ENCODE data around the gene ADCK1. TPM values are rescaled to one million over a fixed set of nuclear protein-coding genes. Genes with fewer than 3 reads are reported as not detected.
"Not testable (repeated sequence)": the region's sequence is repeated elsewhere in the genome, so short reads cannot be mapped to it uniquely, and the experiment has no call there.

Gene ADCK1
- polyA plus RNA-seq, 4 donors, result 8.5 to 12.1 (median 9.9) TPM

DNA sequence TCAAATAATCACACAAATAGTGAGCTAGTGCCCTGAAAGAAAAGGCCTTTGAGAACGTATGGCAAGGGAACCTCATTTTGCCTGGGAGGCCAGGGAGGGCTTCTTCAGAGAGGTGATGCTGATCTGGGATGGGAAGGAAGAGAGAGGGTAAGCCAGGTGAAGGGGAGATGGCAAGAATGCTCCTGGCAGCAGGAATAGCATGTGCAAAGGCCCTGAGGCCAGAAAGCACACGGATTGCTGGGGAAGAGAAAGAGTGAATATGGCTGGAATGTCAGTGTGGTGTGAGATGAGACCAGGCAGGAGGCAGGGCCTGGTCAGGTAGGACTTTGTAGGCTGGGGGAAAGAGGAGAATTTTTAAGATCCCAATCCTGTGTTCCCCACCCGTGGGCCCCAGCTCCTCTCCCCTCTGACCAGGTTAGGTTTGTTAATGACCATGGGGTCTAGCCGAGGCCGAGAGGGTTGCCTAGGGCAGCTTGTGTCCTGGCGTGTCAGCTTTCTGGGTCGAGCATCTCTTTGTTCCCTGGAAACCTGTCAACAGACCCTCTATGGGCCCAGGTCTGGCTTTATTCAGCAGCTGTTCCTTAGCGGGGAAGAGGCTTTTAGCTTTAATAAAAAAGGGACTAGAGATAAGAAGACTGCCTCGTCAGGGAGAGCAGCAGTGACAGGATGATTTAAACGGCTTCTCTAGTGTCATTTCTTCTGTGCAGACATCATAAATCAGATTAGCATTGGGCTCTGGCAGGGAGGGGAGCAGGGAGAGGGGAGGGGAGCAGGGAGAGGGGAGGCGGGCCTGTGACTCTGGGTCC, 123.4 kb downstream of the ADCK1 start:
- DNase-seq (ENCODE audit: low read depth in 4 of 4, low spot score in 3 of 4), result peak in 3 of 4 donors; percentile 11 to 48 (median 41)

- DNase-seq (ENCODE audit: low read depth in 4 of 4, low spot score in 3 of 4), result no peak
Observed at GRCh38 chr14:77924141-77924948, 124.4 kb downstream of the ADCK1 start.

DNA sequence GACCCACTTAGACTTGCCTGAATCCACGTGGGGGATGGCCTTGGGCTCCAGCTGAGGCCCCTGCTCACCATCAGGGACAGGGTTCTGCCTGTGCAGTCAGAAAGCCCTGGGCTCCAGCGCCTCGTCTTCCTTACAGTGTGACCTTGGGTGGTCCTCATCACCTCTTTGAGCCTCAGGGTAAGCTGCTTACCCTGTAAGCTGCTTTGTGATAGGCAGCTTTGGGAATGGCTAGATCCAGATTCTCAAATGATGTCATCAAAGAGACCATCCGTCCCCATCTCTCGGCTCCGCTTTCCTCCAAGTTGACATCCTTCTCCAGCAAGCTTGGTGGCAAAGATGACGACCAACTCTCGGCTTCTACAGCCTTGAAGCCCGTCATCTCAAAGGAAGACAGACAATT, 127.0 kb downstream of the ADCK1 start:
- no peak for DNase-seq (ENCODE audit: low read depth in 4 of 4, low spot score in 3 of 4)

GRCh38 chr14:77931441-77931840, 131.5 kb downstream of the ADCK1 start:
- no peak for DNase-seq (ENCODE audit: low read depth in 4 of 4, low spot score in 3 of 4)

- DNase-seq (ENCODE audit: low read depth in 4 of 4, low spot score in 3 of 4), result no peak
Observed at GRCh38 chr14:77936138-77936639, 136.3 kb downstream of the ADCK1 start.

- no peak for DNase-seq (ENCODE audit: low read depth in 4 of 4, low spot score in 3 of 4)
Observed at GRCh38 chr14:77947372-77947771, 147.5 kb downstream of the ADCK1 start.

GRCh38 chr14:77950371-77951063, 150.6 kb downstream of the ADCK1 start:
- DNase-seq (ENCODE audit: low read depth in 4 of 4, low spot score in 3 of 4), result no peak

DNA sequence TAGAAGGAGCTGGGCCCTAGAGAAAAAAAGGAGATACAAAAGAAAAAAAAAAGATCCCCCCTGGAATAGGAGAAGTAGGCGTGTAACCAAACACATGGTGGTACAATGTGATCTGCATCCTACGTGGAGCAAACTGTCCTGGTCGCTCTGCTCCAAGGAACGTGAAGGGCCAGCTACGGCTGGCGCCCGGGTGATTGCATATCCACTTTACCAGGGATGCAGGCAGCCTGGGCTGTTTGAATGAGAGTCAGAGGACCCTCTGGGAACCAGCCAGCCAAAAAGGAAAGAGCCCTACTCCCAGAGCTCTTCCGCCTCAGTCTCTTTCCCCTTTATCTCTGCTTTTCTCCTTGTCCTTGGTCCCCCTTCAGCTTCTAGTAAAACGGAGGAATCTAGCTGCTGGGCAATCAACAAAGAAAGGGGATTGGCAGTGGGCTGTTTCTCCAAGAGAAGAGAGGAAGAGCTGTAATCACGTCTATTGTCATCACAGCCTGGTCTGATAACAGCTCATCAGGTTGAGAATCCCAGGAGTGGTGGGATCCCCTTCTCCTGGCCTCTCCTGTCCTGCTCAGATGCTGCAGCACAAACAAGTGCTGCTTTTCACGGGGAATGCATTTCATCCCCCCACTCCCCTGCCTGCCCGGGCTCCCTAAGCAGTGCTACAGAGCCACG, 156.0 kb downstream of the ADCK1 start:
- DNase-seq (ENCODE audit: low read depth in 4 of 4, low spot score in 3 of 4), result no peak

DNA sequence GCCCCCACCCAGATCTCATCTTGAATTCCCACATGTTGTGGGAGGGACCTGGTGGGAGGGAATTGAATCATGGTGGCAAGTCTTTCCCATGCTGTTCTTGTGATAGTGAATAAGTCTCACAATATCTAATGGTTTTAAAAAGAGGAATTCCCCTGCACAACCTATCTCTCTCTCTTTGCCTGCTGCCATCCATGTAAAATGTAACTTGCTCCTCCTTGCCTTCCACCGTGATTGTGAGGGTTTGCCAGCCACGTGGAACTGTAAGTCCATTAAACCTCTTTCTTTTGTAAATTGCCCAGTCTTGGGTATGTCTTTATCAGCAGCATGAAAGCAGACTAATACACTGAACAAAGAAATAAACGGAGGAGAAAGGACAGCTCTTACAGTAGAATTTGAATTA, 159.8 kb downstream of the ADCK1 start:
- not testable (repeated sequence) for DNase-seq (ENCODE audit: low read depth in 4 of 4, low spot score in 3 of 4)

DNA sequence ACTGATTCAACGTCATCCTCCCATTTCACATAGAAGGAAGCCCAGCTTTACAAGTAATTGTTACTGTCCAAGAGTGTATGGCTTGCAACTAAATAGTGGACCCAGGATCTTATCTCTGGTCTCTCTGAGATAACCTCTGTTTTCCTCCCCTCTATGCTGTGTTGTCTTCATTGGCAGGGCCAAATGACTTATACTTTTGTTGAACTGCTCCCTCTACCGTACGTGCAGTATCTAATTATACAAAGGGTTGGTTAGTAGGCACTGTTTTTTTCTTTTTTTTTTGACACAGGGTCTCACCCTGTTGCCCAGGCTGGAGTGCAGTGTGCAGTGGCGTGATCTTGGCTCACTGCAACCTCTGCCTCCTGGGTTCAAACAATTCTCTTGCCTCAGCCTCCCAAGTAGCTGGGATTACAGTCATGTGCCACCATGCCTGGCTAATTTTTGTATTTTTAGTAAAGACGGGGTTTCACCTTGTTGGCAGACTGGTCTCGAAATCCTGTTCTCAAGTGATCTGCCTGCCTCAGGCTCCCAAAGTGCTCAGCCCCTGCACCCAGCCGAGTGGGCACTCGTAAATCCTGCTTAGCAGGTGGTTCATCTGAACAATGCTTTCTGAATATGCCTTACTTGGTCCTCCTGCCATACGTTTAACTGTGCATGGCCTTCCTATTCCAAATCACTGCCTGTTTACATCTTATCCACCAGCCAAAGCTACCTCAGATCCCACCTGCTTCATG, 162.1 kb downstream of the ADCK1 start:
- DNase-seq (ENCODE audit: low read depth in 4 of 4, low spot score in 3 of 4), result no peak

DNA sequence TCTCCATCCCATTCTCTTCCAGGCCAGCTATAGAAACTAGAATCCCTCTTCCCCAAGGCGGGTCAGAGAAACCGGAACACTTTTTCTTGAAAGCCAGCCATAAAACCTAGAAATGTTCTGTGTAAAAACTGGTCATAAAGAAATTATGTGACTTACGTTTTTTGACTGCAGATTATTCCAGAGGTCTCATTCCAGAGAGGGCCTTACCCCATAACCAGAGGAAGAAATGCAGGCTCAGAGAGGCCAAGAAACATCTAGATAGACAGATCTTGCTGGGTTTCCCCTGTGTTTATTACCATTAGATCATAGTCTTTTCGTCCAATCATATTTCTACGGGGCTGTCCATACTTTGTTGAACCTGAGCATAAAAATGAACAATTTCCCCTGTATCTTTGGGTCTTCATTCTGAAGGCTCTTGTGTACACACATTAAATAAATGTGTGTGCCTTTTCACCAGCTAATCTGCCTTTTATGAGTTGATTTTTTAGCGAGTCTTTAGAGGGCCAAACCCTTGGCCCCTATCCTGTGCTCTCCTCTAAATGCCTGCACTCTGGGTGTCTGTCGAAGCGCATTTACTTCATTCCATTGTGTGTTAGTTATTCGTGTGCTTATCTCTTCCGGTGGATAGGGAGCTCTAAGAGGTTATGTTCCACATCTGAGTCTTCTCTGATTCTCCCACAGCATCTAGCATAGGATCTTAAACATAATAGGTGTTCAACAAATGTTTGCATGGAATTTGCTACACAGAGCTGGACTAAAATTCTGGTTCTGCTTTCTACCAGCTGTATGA, 163.0 kb downstream of the ADCK1 start:
- no peak for DNase-seq (ENCODE audit: low read depth in 4 of 4, low spot score in 3 of 4)

DNA sequence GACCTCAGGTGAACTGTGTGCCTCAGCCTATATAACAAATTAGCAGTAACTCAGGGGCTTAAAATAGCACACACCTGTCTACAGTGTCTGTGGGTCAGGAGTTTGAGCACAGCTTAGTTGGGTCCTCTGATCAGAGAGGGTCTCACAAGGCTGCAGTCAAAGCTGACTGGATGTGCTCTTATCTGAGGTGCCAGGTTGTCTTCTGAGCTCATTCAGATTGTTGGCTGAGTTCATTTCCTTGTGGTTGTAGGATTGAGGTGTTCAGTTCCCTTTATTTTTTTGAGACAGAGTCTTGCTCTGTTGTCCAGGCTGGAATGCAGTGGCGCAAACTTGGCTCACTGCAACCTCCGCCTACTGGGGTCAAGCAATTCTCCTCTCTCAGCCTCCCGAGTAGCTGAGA, 164.7 kb downstream of the ADCK1 start:
- DNase-seq (ENCODE audit: low read depth in 4 of 4, low spot score in 3 of 4), result no peak

DNA sequence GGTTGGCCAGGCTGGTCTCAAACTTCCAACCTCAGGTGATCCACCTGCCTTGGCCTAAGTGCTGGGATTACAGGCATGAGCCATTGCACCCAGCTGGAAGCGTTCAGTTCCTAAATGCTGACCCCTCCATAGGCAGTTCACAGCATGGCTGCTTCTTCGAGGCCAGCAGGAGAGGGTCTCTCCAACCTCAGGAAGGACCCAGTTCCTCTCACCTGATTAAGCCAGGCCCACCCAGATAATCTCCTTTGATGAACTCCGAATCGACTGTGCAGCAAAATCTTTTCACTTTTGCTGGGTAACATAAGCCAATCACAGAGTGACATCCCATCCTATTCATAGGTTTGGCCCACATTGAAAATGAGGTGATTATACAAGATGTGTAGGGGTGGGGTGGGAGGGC, 165.1 kb downstream of the ADCK1 start:
- no peak for DNase-seq (ENCODE audit: low read depth in 4 of 4, low spot score in 3 of 4)

- DNase-seq (ENCODE audit: low read depth in 4 of 4, low spot score in 3 of 4), result peak; percentile 45 to 67 (median 54)
Observed at GRCh38 chr14:77965919-77966435, 166.1 kb downstream of the ADCK1 start.

GRCh38 chr14:77967110-77967509, 167.2 kb downstream of the ADCK1 start:
- DNase-seq (ENCODE audit: low read depth in 4 of 4, low spot score in 3 of 4), result no peak

DNA sequence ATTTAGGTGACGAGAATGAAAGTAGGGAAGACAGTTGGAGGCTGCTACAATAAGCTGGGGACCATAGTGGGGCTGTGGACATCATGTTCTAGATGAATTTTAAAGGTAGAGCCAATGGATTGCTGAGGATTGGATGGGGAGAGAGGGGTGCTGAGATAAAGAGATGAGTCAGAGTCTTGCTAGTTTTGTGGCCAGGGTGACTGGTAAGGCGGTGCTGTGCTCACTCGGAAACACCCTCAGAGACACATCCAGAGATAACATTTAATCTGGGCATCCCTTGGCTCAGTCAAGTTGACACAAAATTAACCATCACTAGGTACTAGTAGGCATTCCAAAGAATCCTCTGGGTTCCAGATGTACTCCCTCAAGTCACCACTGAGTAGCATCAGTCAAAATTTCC, 170.7 kb downstream of the ADCK1 start:
- DNase-seq (ENCODE audit: low read depth in 4 of 4, low spot score in 3 of 4), result no peak

DNA sequence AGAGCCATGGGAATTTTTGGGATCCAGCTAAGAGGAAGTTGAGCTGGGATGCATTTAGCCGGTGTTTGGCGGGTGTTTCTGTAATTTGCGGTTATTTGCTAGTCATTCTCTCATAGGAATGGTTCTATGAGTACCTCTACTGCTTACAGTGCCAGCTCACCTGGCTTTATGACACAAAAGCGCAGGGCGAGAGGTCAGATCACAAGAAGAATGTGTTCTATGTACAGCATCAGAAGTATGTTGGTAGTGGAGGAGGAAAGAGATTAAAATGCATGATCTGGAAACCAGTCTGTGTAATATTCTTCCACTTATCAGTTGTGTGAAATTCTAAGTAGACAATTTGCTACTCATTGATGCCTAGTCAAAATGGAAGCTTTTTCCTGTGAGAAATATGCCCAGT, 173.3 kb downstream of the ADCK1 start:
- DNase-seq (ENCODE audit: low read depth in 4 of 4, low spot score in 3 of 4), result no peak

DNA sequence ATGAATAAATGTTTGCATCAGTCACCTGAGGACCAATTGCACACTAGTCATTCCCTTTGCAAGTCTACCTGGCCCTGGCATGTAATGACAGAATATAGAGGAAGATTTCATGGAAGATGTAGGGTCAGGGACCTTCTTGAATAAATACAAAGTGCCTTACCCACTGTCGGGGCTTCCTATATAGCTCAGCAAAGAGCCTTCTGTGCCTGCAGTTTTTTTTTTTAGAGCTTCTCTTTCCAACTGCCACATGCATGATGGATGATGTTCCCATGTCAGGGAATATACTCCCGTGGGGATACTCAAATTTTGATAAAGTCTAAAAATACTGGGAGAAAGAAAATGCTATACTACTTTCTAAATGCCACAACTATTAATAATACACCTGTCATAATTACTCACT, 176.7 kb downstream of the ADCK1 start:
- DNase-seq (ENCODE audit: low read depth in 4 of 4, low spot score in 3 of 4), result no peak

GRCh38 chr14:77979171-77979570, 179.3 kb downstream of the ADCK1 start:
- no peak for DNase-seq (ENCODE audit: low read depth in 4 of 4, low spot score in 3 of 4)

Measured in right renal pelvis (tissue), 4 donors.